ENCODE results near the gene MAML2.

GRCh38 chr11:96134602-96135001, 208.4 kb downstream of the MAML2 start:
- TF ChIP-seq CTCF (IDR thresholded peaks at IDR 0.05), result no peak
- TF ChIP-seq EP300 (IDR thresholded peaks at IDR 0.05), result no peak
